K562 (cell line): ENCODE data around the gene ORAI3. TPM values are rescaled to one million over a fixed set of nuclear protein-coding genes. Genes with fewer than 3 reads are reported as not detected.
A peak's percentile ranks its signal among the peaks of the same experiment; 100 is the strongest.

Source experiments
- ATAC-seq: fragments of 200-7000 bp; cut with Tn5 transposase; 3 replicates; pipeline ENCODE4 v1.9.1; 2020; ENCODE audit warnings: moderate library complexity
- BruUV-seq: library from RNA; stranded (reverse); fragments of 400-500 nt; replicated peaks from 2 replicates; lab custom pipeline; 2021; lab: Mats Ljungman, UMichigan
- CTCF ChIA-PET: fragments of 300-600 bp; formaldehyde crosslinking; extraction: SDS; loops from one replicate; lab custom pipeline; 2021; ENCODE audit warnings: low intra/inter-chr PET ratio; lab: Yijun Ruan, JAX
- POLR2A ChIA-PET: fragments of 300-600, 350-650 bp; sonication (Branson Sonifier 250); formaldehyde crosslinking; extraction: SDS; loops from one replicate; lab custom pipeline; 2021; ENCODE audit warnings: antibody characterized with exemption, inconsistent platforms; lab: Yijun Ruan, JAX
- DNase-seq, 4 experiments: peaks; one replicate each; pipeline versions ENCODE4 v3.0.0 to v3.0.0-alpha.2; 2011 to 2018; ENCODE audit warnings: low spot score in 3 of 4, mixed read lengths in 3 of 4; ENCODE audit errors: extremely low read depth in 1 of 4
- FAIRE-seq: peaks from 2 replicates; lab custom pipeline; 2011; peaks lifted over from hg19 to GRCh38; lab: Jason Lieb, UNC
- H2AFZ ChIP-seq: 2 replicates; pipeline ENCODE4 v1.6.0; 2011; ENCODE audit warnings: low read depth, low read length, control low read depth, inconsistent platforms
- H3K27ac ChIP-seq: fragments of 200-600 bp; 3 replicates; pipeline ENCODE4 v1.8.0; 2011; ENCODE audit warnings: low read depth, mild to moderate bottlenecking, control low read depth, inconsistent platforms, low read length, moderate library complexity, mixed read lengths; ENCODE audit errors: extremely low read depth
- H3K27me3 ChIP-seq, 2 experiments: fragments of 300-600 bp in 1 of 2; 2 replicates in 1 of 2; 3 replicates in 1 of 2; pipeline versions ENCODE4 v1.6.0 to v1.8.0; 2011; ENCODE audit warnings: inconsistent platforms in 2 of 2, low read length in 2 of 2, mild to moderate bottlenecking in 1 of 2, mixed read lengths in 1 of 2, moderate library complexity in 1 of 2; ENCODE audit not compliant: control insufficient read depth in 2 of 2, insufficient read depth in 2 of 2
- H3K36me3 ChIP-seq: fragments of 300-600 bp; 3 replicates; pipeline ENCODE4 v1.8.0; 2011; ENCODE audit warnings: mild to moderate bottlenecking, low read length, inconsistent platforms; ENCODE audit not compliant: control insufficient read depth, insufficient read depth
- H3K4me1 ChIP-seq, 2 experiments: fragments of 200-600 bp in 1 of 2; replicated peaks in 1 of 2; 2 replicates in 1 of 2; 3 replicates in 1 of 2; pipeline versions ENCODE4 v1.5.1 to v1.8.0; 2011; ENCODE audit warnings: inconsistent platforms in 2 of 2, low read length in 2 of 2, mild to moderate bottlenecking in 1 of 2, mixed read lengths in 1 of 2, moderate library complexity in 1 of 2; ENCODE audit not compliant: control insufficient read depth in 2 of 2, insufficient read depth in 2 of 2
- H3K4me2 ChIP-seq: 2 replicates; pipeline ENCODE4 v1.6.1; 2011; ENCODE audit warnings: low read length, control low read depth, inconsistent platforms, mixed read lengths; ENCODE audit not compliant: insufficient read depth
- H3K4me3 ChIP-seq: fragments of 200-600 bp; sonication (generic), shearing (Covaris generic); 2 replicates; pipeline ENCODE4 v1.5.1; 2016; ENCODE audit warnings: control low read depth, inconsistent platforms
- H3K79me2 ChIP-seq: fragments of 200-600 bp; 3 replicates; pipeline ENCODE4 v1.8.0; 2011; ENCODE audit warnings: low read length, inconsistent platforms; ENCODE audit not compliant: control insufficient read depth, insufficient read depth
- H3K9ac ChIP-seq, 2 experiments: 2 replicates each; pipeline versions ENCODE4 v1.6.0 to v1.6.1; 2011; ENCODE audit warnings: low read depth in 2 of 2, low read length in 2 of 2, control low read depth in 1 of 2, inconsistent platforms in 1 of 2, mild to moderate bottlenecking in 1 of 2, mixed read lengths in 1 of 2; ENCODE audit not compliant: insufficient read depth in 1 of 2
- H3K9me1 ChIP-seq: one replicate; pipeline ENCODE4 v1.6.0; 2011; ENCODE audit warnings: inconsistent platforms, mild to moderate bottlenecking, low read length, moderate library complexity; ENCODE audit not compliant: control insufficient read depth, insufficient read depth
- H3K9me3 ChIP-seq: replicated peaks from 2 replicates; pipeline ENCODE4 v1.5.1; 2011; ENCODE audit warnings: low read depth, low read length, inconsistent platforms; ENCODE audit not compliant: control insufficient read depth, insufficient read depth
- H4K20me1 ChIP-seq: replicated peaks from 2 replicates; pipeline ENCODE4 v1.6.1; 2011; ENCODE audit warnings: low read length, inconsistent platforms, mixed read lengths; ENCODE audit not compliant: control insufficient read depth, insufficient read depth
- BACH1 ChIP-seq: fragments of 200-800 bp; sonication (Bioruptor generic); IDR thresholded peaks from 2 replicates; pipeline ENCODE4 v1.6.1; 2016; ENCODE audit warnings: missing genetic modification characterization, missing compliant biosample characterization
- CTCFL ChIP-seq: IDR thresholded peaks from 2 replicates; pipeline ENCODE4 v1.6.1; 2011; ENCODE audit warnings: borderline replicate concordance, low read depth, mild to moderate bottlenecking, moderate library complexity, low read length; ENCODE audit not compliant: insufficient read depth, poor library complexity, severe bottlenecking
- E2F3 ChIP-seq: fragments of 250-450 bp; sonication (Bioruptor Pico); IDR thresholded peaks from 2 replicates; pipeline ENCODE4 v1.4.0; 2020; ENCODE audit warnings: mild to moderate bottlenecking
- EP400 ChIP-seq: fragments of 450-650 bp; IDR thresholded peaks from 2 replicates; pipeline ENCODE4 v1.6.1; 2017; ENCODE audit warnings: antibody characterized with exemption, mild to moderate bottlenecking, moderate library complexity
- HNRNPH1 ChIP-seq: fragments of 200-400 bp; formaldehyde crosslinking; optimal IDR thresholded peaks from 2 replicates; pipeline ENCODE3; 2017; ENCODE audit warnings: low read depth, mild to moderate bottlenecking, low read length, moderate library complexity
- IRF2 ChIP-seq: sonication (generic); formaldehyde crosslinking; IDR thresholded peaks from 2 replicates; pipeline ENCODE4 v1.8.1; 2022; ENCODE audit warnings: mild to moderate bottlenecking, missing genetic modification reagents
- MED1 ChIP-seq: sonication (generic); formaldehyde crosslinking; IDR thresholded peaks from 2 replicates; pipeline ENCODE4 v1.8.1; 2023; ENCODE audit warnings: missing genetic modification reagents, borderline replicate concordance
- NEUROD1 ChIP-seq: fragments of 150-350 bp; IDR thresholded peaks from 2 replicates; pipeline ENCODE4 v1.6.1; 2014; ENCODE audit warnings: borderline replicate concordance, low read length, low read depth; ENCODE audit not compliant: partially characterized antibody
- NFE2 ChIP-seq: IDR thresholded peaks from 2 replicates; pipeline ENCODE4 v1.6.1; 2014; ENCODE audit warnings: antibody characterized with exemption, low read depth
- NFIC ChIP-seq: fragments of 450-650 bp; IDR thresholded peaks from 2 replicates; pipeline ENCODE4 v1.6.1; 2017; ENCODE audit warnings: mild to moderate bottlenecking, inconsistent platforms
- SUPT5H ChIP-seq: fragments of 450-650 bp; IDR thresholded peaks from 2 replicates; pipeline ENCODE4 v1.6.1; 2016
- U2AF2 ChIP-seq: fragments of 200-400 bp; formaldehyde crosslinking; optimal IDR thresholded peaks from 2 replicates; pipeline ENCODE3; 2017; ENCODE audit warnings: low read depth, mild to moderate bottlenecking, low read length
- YBX1 ChIP-seq: fragments of 450-650 bp; IDR thresholded peaks from 2 replicates; pipeline ENCODE4 v1.7.1; 2016; ENCODE audit warnings: mild to moderate bottlenecking
- ZBTB17 ChIP-seq: fragments of 450-650 bp; formaldehyde crosslinking; IDR thresholded peaks from 2 replicates; pipeline ENCODE4 v1.4.0; 2020; ENCODE audit warnings: mild to moderate bottlenecking
- ZBTB5 ChIP-seq: fragments of 450-650 bp; IDR thresholded peaks from 2 replicates; pipeline ENCODE4 v1.6.1; 2017; ENCODE audit warnings: antibody characterized with exemption
- ZNF165 ChIP-seq: fragments of 250-450 bp; sonication (Bioruptor Pico); IDR thresholded peaks from 2 replicates; pipeline ENCODE4 v1.4.0; 2020; ENCODE audit warnings: borderline replicate concordance
- ZNF197 ChIP-seq: fragments of 200-800 bp; sonication (Bioruptor generic); IDR thresholded peaks from 2 replicates; pipeline ENCODE4 v1.6.1; 2016; ENCODE audit warnings: low read depth, missing genetic modification characterization, missing compliant biosample characterization
- ZNF408 ChIP-seq: fragments of 250-450 bp; sonication (Bioruptor Pico); IDR thresholded peaks from 2 replicates; pipeline ENCODE4 v1.4.0; 2020; ENCODE audit warnings: low read depth, mild to moderate bottlenecking, moderate library complexity
- ZNF586 ChIP-seq: fragments of 450-650 bp; formaldehyde crosslinking; conservative IDR thresholded peaks from 2 replicates; pipeline ENCODE4 v1.4.0; 2020; ENCODE audit warnings: mild to moderate bottlenecking, moderate library complexity
- ZNF77 ChIP-seq: fragments of 250-450 bp; sonication (Bioruptor Pico); IDR thresholded peaks from 2 replicates; pipeline ENCODE4 v1.5.0; 2020
- WGBS: fragments of 100-300 bp; shearing (Covaris generic); methylation state at CpG from one replicate; pipeline ENCODE4 v1.1.6; 2016; ENCODE audit warnings: low coverage, mixed read lengths; ENCODE audit not compliant: insufficient coverage; ENCODE audit errors: missing lambda C conversion rate; 5-methylcytosine and 5-hydroxymethylcytosine counted together
- in situ Hi-C: fragments of 300-500 bp; cut with MboI; formaldehyde crosslinking; loops from 4 replicates; pipeline ENCODE4 v1.15.0; 2018; ENCODE audit warnings: inconsistent platforms, mixed read lengths
- intact Hi-C: fragments of 100-400 bp; cut with micrococcal nuclease; formaldehyde crosslinking; loops from 2 replicates; pipeline ENCODE4 v1.14.2; 2022
- polyA plus RNA-seq, 8 experiments: library from polyadenylated mRNA; depleted of rRNA in 4 of 8; stranded (reverse) in 5 of 8; unstranded in 3 of 8; fragments of >200 nt; fragmentation: Nextera tagmentation in 2 of 8; fragmentation: Illumina TruSeq in 1 of 8; extraction: Ambion mirVana in 2 of 8; extraction: Trizol in 1 of 8; gene quantifications; 2 replicates each; pipeline versions ENCODE4 v1.2.1 to v1.2.3, GENCODE V29; 2011 to 2014; ENCODE audit warnings: inconsistent platforms in 1 of 8, missing spikeins in 1 of 8
- total RNA-seq, 7 experiments: library from RNA; depleted of rRNA in 6 of 7; stranded (reverse); fragments of >200 nt in 6 of 7; fragmentation: Illumina TruSeq in 2 of 7; extraction: Trizol in 2 of 7; gene quantifications; 2 replicates each; pipeline versions ENCODE4 v1.2.1 to v1.2.3, GENCODE V29; 2011 to 2021; ENCODE audit warnings: low replicate concordance in 1 of 7

ORAI3 gene
- total and polyA plus RNA-seq, 9 of the 15 experiments (the other 6 are each of a cell fraction or from before 2014, with no cell fraction given) = 4.9 to 23.3 (median 14.1) TPM

- H4K20me1 ChIP-seq = no peaks in the 10 kb centered on the region; the same call in none of the 2 replicates
- ATAC-seq (peak; percentile 95), DNase-seq (peak; percentile 92 to 95 (median 93)), FAIRE-seq (peak; percentile 91)
- peaks cover 7 to 68% of the 10 kb centered on the region in 2 experiments; a peak in 4 of 5 replicates for H3K4me1 ChIP-seq
- peak within 1 kb of the TSS; percentile 89 for H2AFZ ChIP-seq
- H3K9ac ChIP-seq = peak within 1 kb of the TSS; percentile 61 to 94
- CTCF ChIA-PET = interaction anchor here (0.6 to 2.1 kb wide), 5 partner anchors 109 to 884 kb away, joined by 3 to 15 read pairs (median 7); no protein-coding TSS in a partner anchor
- in situ Hi-C loops = loop anchor here (10.0 to 25.0 kb wide), 2 partner anchors 310 to 452 kb away; partner anchors contain the start of genes COX6A2 and ZNF843
- peaks cover 15% of the 10 kb centered on the region for H3K79me2 ChIP-seq
- H3K36me3 ChIP-seq = peaks cover 65% of the 10 kb centered on the region; the same call in 2 of the 3 replicates
- POLR2A ChIA-PET = interaction anchor here (0.6 to 5.7 kb wide), 13 partner anchors 15 to 444 kb away, joined by 3 to 32 read pairs (median 4); partner anchors contain the start of genes FUS and KAT8
- BruUV-seq = no TSS peak
- 30% methylated on average over 12 of the region's 24 CpGs for WGBS
- H3K27me3 ChIP-seq = no peaks in the 10 kb centered on the region
- intact Hi-C loops = loop anchor here (1.0 to 10.0 kb wide), 5 partner anchors 32 to 458 kb away; partner anchors contain the start of genes VKORC1 and ZNF843
- no peaks in the 10 kb centered on the region for H3K9me3 ChIP-seq
- H3K4me2 ChIP-seq = peak within 1 kb of the TSS; percentile 80
- peak within 1 kb of the TSS; percentile 44 for H3K4me3 ChIP-seq
- H3K27ac ChIP-seq = peak within 1 kb of the TSS; percentile 51
- H3K9me1 ChIP-seq = peaks cover 2% of the 10 kb centered on the region
- TF ChIP-seq NFE2 = no peak
- no peak for TF ChIP-seq ZNF408 (CRISPR knock-in tag)
- no peak for TF ChIP-seq BACH1
- TF ChIP-seq ZBTB5 = no peak
- no peak for TF ChIP-seq HNRNPH1
- TF ChIP-seq E2F3 (CRISPR knock-in tag) = no peak
- TF ChIP-seq SUPT5H = peak; percentile 46
- TF ChIP-seq IRF2 = no peak
- TF ChIP-seq MED1 (CRISPR knock-in tag) = no peak
- TF ChIP-seq YBX1 = no peak
- TF ChIP-seq ZBTB17 (CRISPR knock-in tag) = no peak
- no peak for TF ChIP-seq NEUROD1
- TF ChIP-seq ZNF77 (CRISPR knock-in tag) = no peak
- no peak for TF ChIP-seq U2AF2
- TF ChIP-seq ZNF165 (CRISPR knock-in tag) = no peak
- TF ChIP-seq CTCFL = peak; percentile 99
- no peak for TF ChIP-seq EP400
- TF ChIP-seq NFIC = no peak; the same call in 1 of the 2 replicates
- TF ChIP-seq ZNF586 (CRISPR knock-in tag) = no peak
- no peak for TF ChIP-seq ZNF197
These were observed 36.0 kb downstream of the ORAI3 start, which contains the start of gene HSD3B7 for GRCh38 chr16:30984669-30985400. Gene HSD3B7 (plus strand): TSS chr16:30985207. CDS start chr16:30985659, 452 bp downstream.
